ENCODE results near the gene THOC6.

The THOC6 gene

GRCh38 chr16:3025032-3026002, 1.5 kb downstream of the THOC6 start:
- H3K4me3 ChIP-seq (ENCODE audit: low read depth, low read length), result no peak overlapping the region
- CTCF ChIA-PET, result interaction anchor here (0.7 to 1.2 kb wide), 4 partner anchors 8 to 108 kb away, joined by 3 to 5 read pairs (median 4); no protein-coding TSS in a partner anchor
- POLR2A ChIA-PET, result interaction anchor here (0.7 to 11.9 kb wide), 3 partner anchors 20 to 512 kb away, joined by 3 to 247 read pairs (median 6); no protein-coding TSS in a partner anchor

GRCh38 chr16:3026003-3026378, 2.2 kb downstream of the THOC6 start:
- H3K4me1 ChIP-seq (ENCODE audit: control insufficient read depth, insufficient read depth, low read length), result peaks cover 24% of the 10 kb centered on the region
- H3K27ac ChIP-seq (ENCODE audit: extremely low read depth, low read depth, low read length), result no peak overlapping the region
- no peak overlapping the region for H3K4me3 ChIP-seq (ENCODE audit: low read depth, low read length)
- H3K9me3 ChIP-seq (ENCODE audit: control insufficient read depth, insufficient read depth, low read depth, low read length), result no peaks in the 10 kb centered on the region
- CTCF ChIA-PET, result interaction anchor here (1.0 kb wide), 1 partner anchor 22 kb away, joined by 5 read pairs; no protein-coding TSS in a partner anchor
- H3K36me3 ChIP-seq (ENCODE audit: control insufficient read depth in 2 of 2, insufficient read depth in 1 of 2, low read length in 2 of 2), result peaks cover 0 to 22% of the 10 kb centered on the region in 2 experiments; a peak in 1 of 3 replicates
- POLR2A ChIA-PET, result interaction anchor here (11.9 kb wide), 1 partner anchor 21 kb away, joined by 247 read pairs; no protein-coding TSS in a partner anchor
- TF ChIP-seq YY2 (tag by site-specific recombination; IDR thresholded peaks at IDR 0.05) (no peak), ZNF621 (tag by site-specific recombination; IDR thresholded peaks at IDR 0.05) (no peak), PATZ1 (tag by site-specific recombination; IDR thresholded peaks at IDR 0.05) (no peak), ZNF24 (tag by site-specific recombination; IDR thresholded peaks at IDR 0.05) (no peak), GFI1B (tag by site-specific recombination; IDR thresholded peaks at IDR 0.05) (no peak), ZSCAN16 (tag by site-specific recombination; IDR thresholded peaks at IDR 0.05) (no peak), ZBTB44 (tag by site-specific recombination; IDR thresholded peaks at IDR 0.05) (no peak), ZEB2 (tag by site-specific recombination; IDR thresholded peaks at IDR 0.05) (no peak), CTCF (tag by site-specific recombination; IDR thresholded peaks at IDR 0.05) (no peak), ZNF350 (tag by site-specific recombination; IDR thresholded peaks at IDR 0.05) (no peak), ZFHX2 (tag by site-specific recombination; conservative IDR thresholded peaks at IDR 0.05) (no peak), ZNF132 (tag by site-specific recombination; IDR thresholded peaks at IDR 0.05; ENCODE audit: borderline replicate concordance) (no peak), ZBTB17 (tag by site-specific recombination; IDR thresholded peaks at IDR 0.05) (no peak), GLI4 (tag by site-specific recombination; IDR thresholded peaks at IDR 0.05) (no peak), ZNF121 (tag by site-specific recombination; IDR thresholded peaks at IDR 0.05) (no peak), FEZF1 (tag by site-specific recombination; IDR thresholded peaks at IDR 0.05) (no peak)

More at GRCh38 chr16:3025032-3026002, 1.5 kb downstream of the THOC6 start:
- Histone ChIP-seq H3K9me3 (ENCODE audit: control insufficient read depth, insufficient read depth, low read depth, low read length) (no peaks in the 10 kb centered on the region), H3K36me3 (ENCODE audit: control insufficient read depth in 2 of 2, insufficient read depth in 1 of 2, low read length in 2 of 2) (peaks cover 0 to 22% of the 10 kb centered on the region in 2 experiments; a peak in 1 of 3 replicates), H3K4me1 (ENCODE audit: control insufficient read depth, insufficient read depth, low read length) (peaks cover 27% of the 10 kb centered on the region), H3K27ac (ENCODE audit: extremely low read depth, low read depth, low read length) (no peak overlapping the region)
- TF ChIP-seq ZSCAN4 (tag by site-specific recombination; IDR thresholded peaks at IDR 0.05), result no peak
- no peak for TF ChIP-seq ZNF169 (tag by site-specific recombination; IDR thresholded peaks at IDR 0.05)
- no peak for TF ChIP-seq ZNF148 (tag by site-specific recombination; IDR thresholded peaks at IDR 0.05; ENCODE audit: borderline replicate concordance)
- no peak for TF ChIP-seq ZNF221 (tag by site-specific recombination; IDR thresholded peaks at IDR 0.05; ENCODE audit: borderline replicate concordance)
- TF ChIP-seq EGR2 (tag by site-specific recombination; IDR thresholded peaks at IDR 0.05; ENCODE audit: low read depth), result no peak

Measured in HEK293 (cell line).